ENCODE measurements around the gene RNF144B. TPM values are rescaled to one million over a fixed set of nuclear protein-coding genes. Genes with fewer than 3 reads are reported as not detected.

RNF144B gene
- total and polyA plus RNA-seq, 10 of the 15 experiments (the other 5 are each of a cell fraction or from before 2014, with no cell fraction given) = 0.03 to 0.18 (median 0.14) TPM

GRCh38 chr6:18444111-18444510 is 57.0 kb downstream of the RNF144B start:
- Histone ChIP-seq H3K79me2 (ENCODE audit: control insufficient read depth, insufficient read depth, low read length) (no peaks in the 10 kb centered on the region), H3K36me3 (ENCODE audit: control insufficient read depth in 2 of 2, insufficient read depth in 2 of 2, low read length in 1 of 2) (no peaks in the 10 kb centered on the region), H3K4me1 (ENCODE audit: control insufficient read depth, insufficient read depth, low read length) (no peaks in the 10 kb centered on the region), H3K4me3 (no peak overlapping the region), H3K27me3 (replicated peaks in 1 of 2; ENCODE audit: control insufficient read depth in 2 of 2, insufficient read depth in 2 of 2, low read length in 1 of 2) (peaks cover 0 to 6% of the 10 kb centered on the region in 2 experiments; a peak in 1 of 4 replicates), H3K9me3 (replicated peaks; ENCODE audit: control insufficient read depth, insufficient read depth, low read length) (no peaks in the 10 kb centered on the region), H3K9ac (ENCODE audit: control insufficient read depth, insufficient read depth, low read length) (no peak overlapping the region), H3K4me2 (ENCODE audit: control insufficient read depth, insufficient read depth) (no peak overlapping the region), H3K27ac (ENCODE audit: control insufficient read depth, insufficient read depth) (no peak overlapping the region), H2AFZ (ENCODE audit: control insufficient read depth, low read depth, low read length) (no peak overlapping the region), H4K20me1 (ENCODE audit: control insufficient read depth, insufficient read depth) (no peaks in the 10 kb centered on the region)
- POLR2A ChIA-PET = no interaction called here
- CTCF ChIA-PET = interaction anchor here (1.3 kb wide), 1 partner anchor 60 kb away, joined by 3 read pairs; no protein-coding TSS in a partner anchor
- no TSS peak for BruUV-seq (replicated peaks)
- DNase-seq (ENCODE audit: low read depth, low spot score) (no peak), ATAC-seq (no peak), FAIRE-seq (no peak)
- TF ChIP-seq BCL3 (IDR thresholded peaks at IDR 0.05; ENCODE audit: borderline replicate concordance, insufficient read depth, low read depth, low read length, poor library complexity, severe bottlenecking) = no peak
- no peak for TF ChIP-seq SMC3 (IDR thresholded peaks at IDR 0.05; ENCODE audit: borderline replicate concordance, low read length)
- TF ChIP-seq PKNOX1 (IDR thresholded peaks at IDR 0.05) = no peak
- no peak for TF ChIP-seq CTCF (IDR thresholded peaks at IDR 0.05 in 2 of 3, conservative IDR thresholded peaks at IDR 0.05 in 1 of 3; ENCODE audit: control insufficient read depth in 2 of 3, extremely low read depth in 1 of 3, insufficient read depth in 1 of 3, low read depth in 3 of 3, low read length in 3 of 3)
- intact Hi-C loops (cut with micrococcal nuclease; ENCODE audit: unreplicated experiment) = no loop called here
- in situ Hi-C loops (cut with MboI) = no loop called here
- WGBS (ENCODE audit: insufficient coverage, insufficient replicate concordance, low lambda C conversion rate, missing lambda C conversion rate) = 33% methylated on average over 5 of the region's 5 CpGs
- SMC1A ChIA-PET (ENCODE audit: uncharacterized antibody, unreplicated experiment) = interaction anchor here (0.6 kb wide), 1 partner anchor 65 kb away, joined by 4 read pairs; no protein-coding TSS in a partner anchor
- RAD21 ChIA-PET (ENCODE audit: unreplicated experiment) = no interaction called here
